ENCODE results near the gene CCDC102A. TPM values are rescaled to one million over a fixed set of nuclear protein-coding genes. Genes with fewer than 3 reads are reported as not detected.

Gene CCDC102A
- 6.0 and 6.7 TPM in 2 replicates for total RNA-seq

DNA sequence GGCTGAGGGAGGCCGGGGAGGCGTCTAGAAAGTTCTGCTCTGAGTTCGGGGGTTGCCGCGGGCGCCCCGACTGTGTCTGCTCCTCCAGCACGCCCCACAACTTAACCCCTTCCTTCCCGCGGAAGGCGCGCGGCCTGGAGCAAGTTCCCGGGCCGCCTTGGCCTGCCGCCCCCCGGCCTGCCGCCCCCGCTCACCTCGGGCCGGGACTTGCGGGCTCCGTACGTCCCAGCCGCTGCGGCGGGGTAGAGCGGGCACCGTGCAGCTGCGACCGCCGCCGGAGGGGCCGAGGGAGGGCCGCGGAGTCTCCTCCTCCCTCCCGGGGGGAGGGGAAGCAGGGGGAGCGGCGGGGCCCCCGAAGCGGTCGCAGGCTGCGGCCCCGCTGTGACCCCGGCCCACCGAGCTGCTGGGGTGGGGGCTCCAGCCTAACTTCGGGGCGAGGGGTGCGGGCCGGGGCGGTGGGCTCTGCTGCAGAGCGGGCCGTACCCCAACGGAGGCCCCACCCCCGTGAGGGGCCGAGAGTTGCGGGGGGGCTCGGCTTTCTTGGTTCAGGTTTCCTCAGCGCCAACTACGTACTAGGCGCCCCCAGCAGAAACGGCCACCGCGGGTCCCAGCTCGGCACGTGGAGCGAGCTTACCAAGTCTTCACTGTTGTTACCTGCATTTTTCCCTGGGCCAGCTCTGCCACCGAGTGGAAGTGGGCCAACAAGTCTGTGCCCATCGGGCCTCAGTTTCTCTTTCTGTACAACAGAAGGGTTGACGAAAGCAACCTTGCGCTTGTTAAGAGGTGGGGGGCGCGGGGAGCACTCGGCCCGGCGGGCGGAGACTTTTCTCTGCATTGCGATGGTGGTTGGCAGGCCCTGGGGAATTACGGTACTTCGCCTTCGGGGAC is at the start of gene CCDC102A:
CCDC102A (minus strand) TSS at position 266 of the 888 bp plus-strand sequence. CDS start 7,394 bp downstream, outside the sequence.
- peak; percentile 82 for DNase-seq
- peaks cover 60% of the 10 kb centered on the region for H3K4me1 Mint-ChIP-seq
- no peaks in the 10 kb centered on the region for H3K9me3 Mint-ChIP-seq
- no peaks in the 10 kb centered on the region for H3K36me3 Mint-ChIP-seq (ENCODE audit: low read depth)
- no peaks in the 10 kb centered on the region for H3K27me3 Mint-ChIP-seq
- peak within 1 kb of the TSS; percentile 86 for H3K4me3 Mint-ChIP-seq
- peak within 1 kb of the TSS; percentile 93 for H3K27ac Mint-ChIP-seq
- intact Hi-C loops (cut with micrococcal nuclease), result loop anchor here (1.0 to 10.0 kb wide), 8 partner anchors 50 to 922 kb away; partner anchors contain the start of genes DOK4, KATNB1, NUP93 and PSME3IP1

DNA sequence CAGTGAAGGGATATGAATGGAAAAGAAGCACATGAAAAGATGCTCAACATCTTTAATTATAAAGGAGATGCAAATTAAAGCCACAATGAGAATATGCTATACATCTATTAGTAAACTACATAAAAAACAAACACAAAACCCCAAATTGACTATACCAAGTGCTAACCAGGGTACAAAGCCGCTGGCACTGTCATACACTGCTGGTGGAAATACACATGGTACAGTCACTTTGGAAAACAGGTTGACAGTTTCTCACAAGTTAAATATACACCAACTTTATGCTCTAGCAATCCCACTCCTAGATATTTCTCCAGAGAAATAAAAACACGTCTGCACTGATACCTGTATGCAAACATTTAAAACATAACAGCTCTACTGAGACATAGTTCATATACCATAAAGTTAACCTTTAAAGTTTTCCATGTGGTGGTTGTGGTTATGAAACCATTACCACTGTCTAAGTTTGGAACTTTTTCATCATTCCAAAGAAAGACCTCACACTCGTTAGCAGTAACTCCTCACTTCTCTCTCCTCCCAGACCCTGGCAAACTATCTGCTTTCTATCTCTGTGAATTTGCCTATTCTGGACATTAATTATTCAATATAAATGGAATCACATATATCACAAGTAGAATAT is 48.8 kb upstream of the CCDC102A start:
- no peak for DNase-seq
- H3K9me3 Mint-ChIP-seq, result no peaks in the 10 kb centered on the region
- H3K4me3 Mint-ChIP-seq, result no peak overlapping the region
- no peaks in the 10 kb centered on the region for H3K36me3 Mint-ChIP-seq (ENCODE audit: low read depth)
- peaks cover 14% of the 10 kb centered on the region for H3K4me1 Mint-ChIP-seq
- H3K27me3 Mint-ChIP-seq, result no peaks in the 10 kb centered on the region
- H3K27ac Mint-ChIP-seq, result peak overlapping the region; percentile 70
- intact Hi-C loops (cut with micrococcal nuclease), result no loop called here

GRCh38 chr16:57579361-57579665 is 42.9 kb upstream of the CCDC102A start:
- peak overlapping the region; percentile 96 for H3K27ac Mint-ChIP-seq
- intact Hi-C loops (cut with micrococcal nuclease), result loop anchor here (10.0 kb wide), 1 partner anchor 225 kb away; the partner anchor contains the start of gene KIFC3
- no peaks in the 10 kb centered on the region for H3K36me3 Mint-ChIP-seq (ENCODE audit: low read depth)
- H3K27me3 Mint-ChIP-seq, result no peaks in the 10 kb centered on the region
- no peaks in the 10 kb centered on the region for H3K9me3 Mint-ChIP-seq
- H3K4me1 Mint-ChIP-seq, result peaks cover 42% of the 10 kb centered on the region
- no peak overlapping the region for H3K4me3 Mint-ChIP-seq
- DNase-seq, result no peak

- Mint-ChIP-seq H3K4me3 (peak overlapping the region; percentile 54), H3K27ac (peak overlapping the region; percentile 96), H3K36me3 (ENCODE audit: low read depth) (no peaks in the 10 kb centered on the region), H3K9me3 (no peaks in the 10 kb centered on the region), H3K27me3 (no peaks in the 10 kb centered on the region), H3K4me1 (peaks cover 44% of the 10 kb centered on the region)
- intact Hi-C loops (cut with micrococcal nuclease), result loop anchor here (10.0 kb wide), 1 partner anchor 226 kb away; the partner anchor contains the start of gene KIFC3
- DNase-seq, result no peak
Measured at GRCh38 chr16:57578521-57579360, 42.4 kb upstream of the CCDC102A start.

DNA sequence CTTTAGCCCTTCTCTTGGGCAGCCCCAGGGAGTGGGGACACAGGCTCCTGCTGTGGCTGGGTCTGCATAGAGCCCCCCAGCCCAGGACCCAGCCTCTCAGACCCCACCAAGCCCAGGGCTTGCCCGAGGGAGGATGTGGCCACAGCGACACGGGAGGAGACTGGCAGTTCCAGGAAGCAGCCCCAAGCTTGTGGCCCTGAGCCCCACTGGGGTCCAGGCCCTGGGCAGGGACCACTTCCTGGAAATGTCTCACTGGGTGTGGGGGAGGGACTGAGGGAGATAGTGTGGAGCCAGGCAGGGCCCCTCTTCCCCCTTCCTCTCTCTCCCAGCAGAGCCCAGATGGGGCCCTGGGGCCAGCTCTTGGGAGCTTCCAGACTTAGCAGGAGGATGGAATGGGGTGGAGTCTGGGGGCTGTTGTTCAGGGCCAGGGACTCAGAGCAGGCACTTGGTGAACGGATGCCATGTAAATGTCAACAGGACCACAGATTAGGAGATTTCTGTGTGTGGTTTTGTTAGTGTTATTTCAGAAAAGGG is 41.4 kb upstream of the CCDC102A start:
- intact Hi-C loops (cut with micrococcal nuclease), result loop anchor here (2.0 to 10.0 kb wide), 4 partner anchors 31 to 427 kb away; partner anchors contain the start of gene KIFC3
- Mint-ChIP-seq H3K9me3 (no peaks in the 10 kb centered on the region), H3K4me3 (peak overlapping the region; percentile 54), H3K4me1 (peaks cover 52% of the 10 kb centered on the region), H3K27ac (peak overlapping the region; percentile 96), H3K27me3 (no peaks in the 10 kb centered on the region), H3K36me3 (ENCODE audit: low read depth) (no peaks in the 10 kb centered on the region)
- DNase-seq, result peak; percentile 84

- peaks cover 52% of the 10 kb centered on the region for H3K4me1 Mint-ChIP-seq
- peak overlapping the region; percentile 96 for H3K27ac Mint-ChIP-seq
- no peak overlapping the region for H3K4me3 Mint-ChIP-seq
- H3K9me3 Mint-ChIP-seq, result no peaks in the 10 kb centered on the region
- H3K36me3 Mint-ChIP-seq (ENCODE audit: low read depth), result no peaks in the 10 kb centered on the region
- intact Hi-C loops (cut with micrococcal nuclease), result loop anchor here (2.0 to 10.0 kb wide), 4 partner anchors 32 to 428 kb away; partner anchors contain the start of gene KIFC3
- H3K27me3 Mint-ChIP-seq, result no peaks in the 10 kb centered on the region
- DNase-seq, result no peak
Measured at GRCh38 chr16:57577214-57577613, 40.8 kb upstream of the CCDC102A start.

DNA sequence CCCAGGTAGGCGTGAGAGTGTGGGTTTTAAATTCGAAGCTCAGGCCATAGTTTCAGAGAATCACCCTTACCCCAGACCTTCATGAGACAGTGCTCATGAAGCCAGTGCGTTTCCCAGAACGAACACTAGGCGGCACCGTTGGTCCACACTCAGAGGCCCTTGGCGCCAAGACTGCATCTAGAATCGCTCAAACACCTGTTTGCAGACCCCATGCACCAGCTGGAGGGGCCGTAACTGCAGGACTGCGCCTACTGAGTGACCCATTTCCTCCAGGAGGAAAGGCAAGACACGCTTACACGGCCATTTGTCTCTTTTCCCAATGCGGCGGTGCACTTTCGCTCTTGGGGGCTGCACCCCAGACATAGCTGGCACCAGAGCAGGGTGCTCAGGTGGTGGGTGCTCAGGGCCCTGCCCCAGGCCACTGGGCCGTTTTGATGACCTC is 40.1 kb upstream of the CCDC102A start:
- no peaks in the 10 kb centered on the region for H3K27me3 Mint-ChIP-seq
- DNase-seq, result peak; percentile 95
- no peak overlapping the region for H3K4me3 Mint-ChIP-seq
- peak overlapping the region; percentile 96 for H3K27ac Mint-ChIP-seq
- no peaks in the 10 kb centered on the region for H3K9me3 Mint-ChIP-seq
- intact Hi-C loops (cut with micrococcal nuclease), result loop anchor here (1.0 to 10.0 kb wide), 9 partner anchors 15 to 428 kb away; partner anchors contain the start of genes KATNB1 and KIFC3
- H3K4me1 Mint-ChIP-seq, result peaks cover 52% of the 10 kb centered on the region
- no peaks in the 10 kb centered on the region for H3K36me3 Mint-ChIP-seq (ENCODE audit: low read depth)

- DNase-seq, result no peak
- no peak overlapping the region for H3K4me3 Mint-ChIP-seq
- no peaks in the 10 kb centered on the region for H3K9me3 Mint-ChIP-seq
- intact Hi-C loops (cut with micrococcal nuclease), result loop anchor here (1.0 to 10.0 kb wide), 9 partner anchors 16 to 429 kb away; partner anchors contain the start of genes KATNB1 and KIFC3
- peaks cover 52% of the 10 kb centered on the region for H3K4me1 Mint-ChIP-seq
- H3K36me3 Mint-ChIP-seq (ENCODE audit: low read depth), result no peaks in the 10 kb centered on the region
- peak overlapping the region; percentile 96 for H3K27ac Mint-ChIP-seq
- no peaks in the 10 kb centered on the region for H3K27me3 Mint-ChIP-seq
Measured at GRCh38 chr16:57575468-57576277, 39.3 kb upstream of the CCDC102A start.

- H3K36me3 Mint-ChIP-seq (ENCODE audit: low read depth), result peaks cover 5% of the 10 kb centered on the region
- H3K4me1 Mint-ChIP-seq, result peaks cover 48% of the 10 kb centered on the region
- H3K27me3 Mint-ChIP-seq, result no peaks in the 10 kb centered on the region
- DNase-seq, result no peak
- H3K4me3 Mint-ChIP-seq, result no peak overlapping the region
- intact Hi-C loops (cut with micrococcal nuclease), result loop anchor here (10.0 kb wide), 1 partner anchor 230 kb away; the partner anchor contains the start of gene KIFC3
- H3K9me3 Mint-ChIP-seq, result peaks cover 5% of the 10 kb centered on the region
- H3K27ac Mint-ChIP-seq, result no peak overlapping the region
Measured at GRCh38 chr16:57574646-57575467, 38.5 kb upstream of the CCDC102A start.

- Mint-ChIP-seq H3K27me3 (no peaks in the 10 kb centered on the region), H3K27ac (no peak overlapping the region)
Measured at GRCh38 chr16:57574086-57574485, 37.7 kb upstream of the CCDC102A start.

GRCh38 chr16:57572978-57573728 is 36.8 kb upstream of the CCDC102A start:
- DNase-seq, result no peak
- Mint-ChIP-seq H3K27me3 (no peaks in the 10 kb centered on the region), H3K4me3 (no peak overlapping the region), H3K27ac (peak overlapping the region; percentile 77), H3K9me3 (peaks cover 22% of the 10 kb centered on the region), H3K4me1 (peaks cover 32% of the 10 kb centered on the region), H3K36me3 (ENCODE audit: low read depth) (peaks cover 21% of the 10 kb centered on the region)
- intact Hi-C loops (cut with micrococcal nuclease), result loop anchor here (2.0 to 10.0 kb wide), 2 partner anchors 34 to 232 kb away; partner anchors contain the start of gene KIFC3

More at GRCh38 chr16:57574086-57574485, 37.7 kb upstream of the CCDC102A start:
- peaks cover 13% of the 10 kb centered on the region for H3K36me3 Mint-ChIP-seq (ENCODE audit: low read depth)
- H3K9me3 Mint-ChIP-seq, result peaks cover 13% of the 10 kb centered on the region
- H3K4me1 Mint-ChIP-seq, result peaks cover 41% of the 10 kb centered on the region
- no peak overlapping the region for H3K4me3 Mint-ChIP-seq
- intact Hi-C loops (cut with micrococcal nuclease), result loop anchor here (10.0 kb wide), 1 partner anchor 231 kb away; the partner anchor contains the start of gene KIFC3
- DNase-seq, result no peak
